Measurements from ENCODE around the gene CREB5.

The CREB5 gene

DNA sequence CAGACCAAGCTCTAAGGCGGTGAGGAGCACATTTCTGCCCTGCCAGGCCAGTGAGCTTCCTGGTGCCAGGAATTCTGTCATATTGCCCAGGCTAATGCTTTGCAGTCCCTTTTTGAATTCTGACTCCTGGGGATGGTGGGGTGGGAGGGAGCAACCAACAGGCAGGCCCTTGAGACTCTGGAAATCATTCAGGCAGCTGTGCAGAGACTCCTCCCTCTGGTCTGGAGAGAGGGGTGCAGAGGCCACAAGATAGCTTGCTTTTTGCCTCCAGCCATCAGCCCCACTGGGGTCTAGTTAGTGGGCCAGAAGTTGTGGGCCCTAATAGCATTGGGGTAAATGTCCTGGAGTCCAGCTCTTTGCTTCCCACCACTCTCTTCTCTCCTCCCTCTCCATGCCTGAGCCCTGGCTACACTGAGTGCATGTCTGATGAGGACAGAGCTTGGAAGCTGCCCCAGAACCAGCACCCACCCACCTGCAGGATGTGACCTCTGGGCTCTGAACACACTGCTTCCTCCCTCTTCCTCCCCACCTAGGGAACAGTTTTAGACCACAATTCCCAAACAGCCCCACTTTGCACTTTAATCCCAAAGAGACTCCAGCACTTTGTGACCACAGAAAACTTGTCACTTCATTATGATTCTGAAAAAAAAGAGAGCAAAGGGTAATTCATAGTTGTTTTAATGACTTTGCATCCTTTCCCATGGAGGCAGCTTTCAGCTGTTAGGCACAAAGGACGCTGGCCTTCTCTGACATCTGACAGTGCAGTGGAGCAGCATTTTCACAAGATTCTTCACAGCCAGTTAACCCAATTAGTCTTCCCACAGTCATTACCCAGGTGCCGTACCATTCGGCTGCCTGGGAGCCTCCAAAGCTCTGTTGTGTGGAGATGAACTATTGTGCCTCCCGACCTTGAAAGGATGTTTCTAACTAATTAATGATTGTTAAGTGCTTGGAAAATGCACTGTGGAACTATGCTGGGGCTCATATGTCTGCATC, 283.3 kb downstream of the CREB5 start:
- no peaks in the 10 kb centered on the region for H3K9me3 ChIP-seq (ENCODE audit: control insufficient read depth in 2 of 2, low read length in 2 of 2)
- H3K9ac ChIP-seq (ENCODE audit: low read length in 2 of 2), result no peak overlapping the region
- no peak overlapping the region for H3K27ac ChIP-seq (ENCODE audit: low read length)
- H3K27me3 ChIP-seq (ENCODE audit: control insufficient read depth in 1 of 2, insufficient read depth in 2 of 2, low read length in 2 of 2), result no peaks in the 10 kb centered on the region
- H3K36me3 ChIP-seq (ENCODE audit: control insufficient read depth in 2 of 2, insufficient read depth in 2 of 2, low read length in 2 of 2), result no peaks in the 10 kb centered on the region
- H3K4me1 ChIP-seq (ENCODE audit: control insufficient read depth, insufficient read depth, low read length), result no peaks in the 10 kb centered on the region
- H3K4me3 ChIP-seq (ENCODE audit: low read length in 2 of 2), result no peak overlapping the region

DNA sequence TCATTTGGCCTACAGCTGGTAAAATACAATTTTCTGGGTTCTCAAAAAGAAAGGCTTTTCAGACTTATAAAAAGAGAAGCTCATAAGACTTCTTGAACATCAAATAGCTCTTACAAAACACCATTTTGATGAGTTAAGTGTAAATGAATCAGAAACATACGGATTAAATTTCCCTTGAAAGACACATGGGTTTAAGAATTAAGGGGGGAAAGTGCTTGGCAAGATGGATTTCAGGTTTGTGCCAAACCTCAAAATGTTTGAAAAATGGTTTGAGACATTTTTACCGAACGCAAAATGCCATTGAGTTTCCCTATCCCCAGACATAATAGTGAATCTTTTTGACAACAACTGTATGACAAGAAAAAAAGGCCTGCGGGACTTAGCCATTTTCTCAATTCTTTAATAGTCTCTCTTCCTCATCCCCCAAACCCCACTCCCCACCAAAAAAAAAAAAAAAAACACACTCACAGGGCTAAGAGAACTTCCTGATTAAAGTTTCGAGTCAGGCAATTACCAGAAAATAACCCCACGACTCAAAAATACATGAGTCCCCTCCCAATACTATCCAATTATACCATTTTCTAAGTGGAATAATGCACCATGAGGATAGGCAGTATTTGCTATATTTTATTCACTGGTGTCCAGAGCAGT, 285.7 kb downstream of the CREB5 start:
- no peak overlapping the region for H3K4me3 ChIP-seq (ENCODE audit: low read length in 2 of 2)
- no peaks in the 10 kb centered on the region for H3K9me3 ChIP-seq (ENCODE audit: control insufficient read depth in 2 of 2, low read length in 2 of 2)
- no peak overlapping the region for H3K27ac ChIP-seq (ENCODE audit: low read length)
- H3K4me1 ChIP-seq (ENCODE audit: control insufficient read depth, insufficient read depth, low read length), result peaks cover 2% of the 10 kb centered on the region
- no peaks in the 10 kb centered on the region for H3K36me3 ChIP-seq (ENCODE audit: control insufficient read depth in 2 of 2, insufficient read depth in 2 of 2, low read length in 2 of 2)
- H3K9ac ChIP-seq (ENCODE audit: low read length in 2 of 2), result no peak overlapping the region
- no peaks in the 10 kb centered on the region for H3K27me3 ChIP-seq (ENCODE audit: control insufficient read depth in 1 of 2, insufficient read depth in 2 of 2, low read length in 2 of 2)

DNA sequence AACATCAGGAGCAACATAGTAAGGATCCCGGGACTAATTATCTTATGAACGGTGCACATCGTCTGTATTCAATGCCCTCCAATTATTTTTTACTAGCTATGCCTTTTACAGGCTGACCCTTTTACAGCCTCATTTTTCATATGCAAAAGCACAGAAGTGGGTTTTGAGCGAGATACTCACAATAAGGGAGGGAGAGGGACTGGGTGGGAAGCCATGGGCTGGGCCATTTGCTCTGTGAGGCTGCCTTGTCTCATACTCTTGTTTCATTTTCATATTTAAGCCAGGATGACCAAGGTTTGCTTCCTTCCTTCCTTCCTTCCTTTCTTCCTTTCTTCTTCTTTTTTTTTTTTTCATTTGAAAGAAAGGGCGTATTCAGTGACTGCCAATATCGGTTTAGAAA, 286.5 kb downstream of the CREB5 start:
- H3K27me3 ChIP-seq (ENCODE audit: control insufficient read depth in 1 of 2, insufficient read depth in 2 of 2, low read length in 2 of 2), result no peaks in the 10 kb centered on the region
- no peaks in the 10 kb centered on the region for H3K36me3 ChIP-seq (ENCODE audit: control insufficient read depth in 2 of 2, insufficient read depth in 2 of 2, low read length in 2 of 2)
- no peaks in the 10 kb centered on the region for H3K9me3 ChIP-seq (ENCODE audit: control insufficient read depth in 2 of 2, low read length in 2 of 2)
- peaks cover 2% of the 10 kb centered on the region for H3K4me1 ChIP-seq (ENCODE audit: control insufficient read depth, insufficient read depth, low read length)
- H3K9ac ChIP-seq (ENCODE audit: low read length in 2 of 2), result no peak overlapping the region
- H3K4me3 ChIP-seq (ENCODE audit: low read length in 2 of 2), result no peak overlapping the region
- no peak overlapping the region for H3K27ac ChIP-seq (ENCODE audit: low read length)

DNA sequence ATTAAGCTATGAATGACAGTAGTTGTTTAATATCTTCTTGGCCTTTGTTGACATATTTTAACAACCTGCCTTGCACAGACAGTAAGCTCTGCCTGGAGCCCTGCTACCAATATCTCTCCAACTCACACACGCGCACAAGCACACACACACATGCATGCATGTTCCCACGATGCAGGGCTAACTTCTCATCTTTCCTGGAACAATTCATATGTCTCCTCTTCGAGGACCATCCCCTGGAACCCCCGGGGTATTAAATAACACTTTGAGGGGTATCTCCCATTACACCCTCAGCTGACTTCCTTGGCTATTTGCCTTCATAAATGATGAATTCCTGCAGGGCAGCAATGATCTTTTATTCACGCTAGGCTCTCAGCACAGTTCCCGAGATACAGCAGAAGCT, 287.8 kb downstream of the CREB5 start:
- H3K27me3 ChIP-seq (ENCODE audit: control insufficient read depth in 1 of 2, insufficient read depth in 2 of 2, low read length in 2 of 2), result no peaks in the 10 kb centered on the region
- H3K9me3 ChIP-seq (ENCODE audit: control insufficient read depth in 2 of 2, low read length in 2 of 2), result no peaks in the 10 kb centered on the region
- H3K9ac ChIP-seq (ENCODE audit: low read length in 2 of 2), result no peak overlapping the region
- no peak overlapping the region for H3K27ac ChIP-seq (ENCODE audit: low read length)
- no peak overlapping the region for H3K4me3 ChIP-seq (ENCODE audit: low read length in 2 of 2)
- peaks cover 2% of the 10 kb centered on the region for H3K4me1 ChIP-seq (ENCODE audit: control insufficient read depth, insufficient read depth, low read length)
- no peaks in the 10 kb centered on the region for H3K36me3 ChIP-seq (ENCODE audit: control insufficient read depth in 2 of 2, insufficient read depth in 2 of 2, low read length in 2 of 2)

DNA sequence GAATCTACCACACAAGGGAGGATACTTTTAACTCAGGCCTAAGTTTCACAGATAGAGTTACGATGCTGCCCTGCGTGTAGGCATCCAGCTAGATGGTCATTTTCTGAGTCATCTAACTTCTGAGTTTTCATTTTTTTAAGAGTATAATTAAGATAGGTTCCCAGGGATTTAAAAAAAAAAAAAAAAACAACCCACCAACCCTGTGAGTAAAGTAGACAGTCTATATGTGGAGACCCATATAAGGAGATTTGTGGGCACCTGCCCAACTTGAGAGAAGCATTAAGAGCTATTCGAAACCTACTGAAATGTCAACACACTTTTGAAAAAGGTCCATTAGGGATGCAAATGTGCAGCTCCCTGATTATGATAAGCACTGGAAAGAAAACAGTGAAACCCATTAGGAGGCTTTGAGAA, 288.5 kb downstream of the CREB5 start:
- Histone ChIP-seq H3K27me3 (ENCODE audit: control insufficient read depth in 1 of 2, insufficient read depth in 2 of 2, low read length in 2 of 2) (no peaks in the 10 kb centered on the region), H3K4me1 (ENCODE audit: control insufficient read depth, insufficient read depth, low read length) (peaks cover 2% of the 10 kb centered on the region), H3K9me3 (ENCODE audit: control insufficient read depth in 2 of 2, low read length in 2 of 2) (no peaks in the 10 kb centered on the region), H3K4me3 (ENCODE audit: low read length in 2 of 2) (no peak overlapping the region), H3K9ac (ENCODE audit: low read length in 2 of 2) (no peak overlapping the region), H3K36me3 (ENCODE audit: control insufficient read depth in 2 of 2, insufficient read depth in 2 of 2, low read length in 2 of 2) (no peaks in the 10 kb centered on the region), H3K27ac (ENCODE audit: low read length) (no peak overlapping the region)

DNA sequence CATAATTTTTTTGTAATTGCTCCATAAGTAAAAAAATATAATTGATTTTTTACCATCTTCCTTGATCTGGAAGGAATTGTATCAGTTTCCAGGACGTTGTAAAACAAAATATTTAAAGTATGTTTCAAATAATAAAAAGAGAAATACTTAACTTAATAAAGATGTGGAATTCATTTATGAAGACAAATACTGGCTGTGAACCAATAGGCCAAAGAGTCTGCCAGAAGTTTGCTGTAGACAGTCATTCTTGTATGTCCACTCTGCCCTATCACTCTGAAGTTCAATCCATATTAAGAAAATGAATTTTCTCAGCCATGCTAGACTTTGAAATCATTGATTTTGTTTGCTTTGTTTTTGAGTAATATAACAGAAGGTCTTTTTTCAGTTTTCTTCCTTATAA, 289.4 kb downstream of the CREB5 start:
- Histone ChIP-seq H3K9ac (ENCODE audit: low read length in 2 of 2) (no peak overlapping the region), H3K4me1 (ENCODE audit: control insufficient read depth, insufficient read depth, low read length) (peaks cover 2% of the 10 kb centered on the region), H3K27ac (ENCODE audit: low read length) (no peak overlapping the region), H3K4me3 (ENCODE audit: low read length in 2 of 2) (no peak overlapping the region), H3K9me3 (ENCODE audit: control insufficient read depth in 2 of 2, low read length in 2 of 2) (no peaks in the 10 kb centered on the region), H3K36me3 (ENCODE audit: control insufficient read depth in 2 of 2, insufficient read depth in 2 of 2, low read length in 2 of 2) (no peaks in the 10 kb centered on the region), H3K27me3 (ENCODE audit: control insufficient read depth in 1 of 2, insufficient read depth in 2 of 2, low read length in 2 of 2) (no peaks in the 10 kb centered on the region)

DNA sequence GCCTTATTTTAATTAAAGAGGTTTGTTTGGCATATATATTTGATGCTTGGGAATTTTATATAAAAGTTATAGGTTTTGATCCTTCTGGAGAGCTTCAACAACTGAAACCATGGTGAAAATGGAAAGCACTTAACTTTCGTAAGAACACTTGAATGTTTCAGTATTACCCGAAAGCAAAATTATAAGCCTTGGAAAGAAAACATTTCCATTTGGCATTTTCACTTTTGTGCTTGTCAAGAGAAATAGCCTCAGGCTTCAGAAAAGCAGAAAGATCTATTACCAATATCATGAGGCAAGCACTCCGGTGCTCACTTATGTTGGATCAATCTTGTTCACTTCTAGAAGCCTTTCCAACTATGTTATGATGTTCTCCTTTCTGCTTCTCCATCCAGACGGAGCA, 289.9 kb downstream of the CREB5 start:
- no peak overlapping the region for H3K4me3 ChIP-seq (ENCODE audit: low read length in 2 of 2)

DNA sequence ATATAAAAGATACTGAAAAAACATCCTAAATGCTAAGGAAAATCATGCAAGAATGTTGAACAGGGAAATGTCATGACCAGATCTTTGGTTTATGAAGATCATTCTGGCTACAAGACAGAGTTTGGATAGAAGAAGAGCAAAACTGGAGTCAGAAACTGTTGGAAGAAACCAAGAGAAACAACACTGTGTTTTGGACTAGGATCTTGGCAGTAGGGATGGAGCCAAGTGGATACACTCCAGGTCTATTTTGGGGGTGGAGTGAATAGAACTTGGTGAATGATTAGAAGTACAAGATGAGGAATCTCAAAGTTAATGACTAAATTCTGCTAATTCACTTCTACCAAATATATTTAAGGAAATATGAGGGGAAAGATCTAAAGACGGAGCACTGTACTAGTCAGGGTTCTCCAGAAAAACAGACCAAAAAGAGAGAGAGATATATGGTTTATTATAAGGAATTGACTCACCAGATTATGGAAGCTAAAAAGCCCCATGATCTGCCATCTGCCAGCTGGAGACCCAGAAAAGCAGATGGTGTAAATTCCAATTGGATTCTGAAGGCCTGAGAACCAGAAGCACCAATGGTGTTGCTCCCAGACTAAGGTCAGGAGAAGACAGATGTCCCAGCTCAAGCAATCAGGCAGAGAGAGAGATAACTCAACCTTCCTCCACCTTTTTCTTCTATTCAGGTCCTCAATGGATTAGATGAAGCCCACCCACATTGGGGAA, 290.9 kb downstream of the CREB5 start:
- Histone ChIP-seq H3K9ac (ENCODE audit: low read length in 2 of 2) (no peak overlapping the region), H3K4me1 (ENCODE audit: control insufficient read depth, insufficient read depth, low read length) (peaks cover 2% of the 10 kb centered on the region), H3K27me3 (ENCODE audit: control insufficient read depth in 1 of 2, insufficient read depth in 2 of 2, low read length in 2 of 2) (no peaks in the 10 kb centered on the region), H3K27ac (ENCODE audit: low read length) (no peak overlapping the region), H3K9me3 (ENCODE audit: control insufficient read depth in 2 of 2, low read length in 2 of 2) (no peaks in the 10 kb centered on the region), H3K4me3 (ENCODE audit: low read length in 2 of 2) (no peak overlapping the region), H3K36me3 (ENCODE audit: control insufficient read depth in 2 of 2, insufficient read depth in 2 of 2, low read length in 2 of 2) (no peaks in the 10 kb centered on the region)

More for the DNA sequence above, 289.9 kb downstream of the CREB5 start:
- Histone ChIP-seq H3K9ac (ENCODE audit: low read length in 2 of 2) (no peak overlapping the region), H3K36me3 (ENCODE audit: control insufficient read depth in 2 of 2, insufficient read depth in 2 of 2, low read length in 2 of 2) (no peaks in the 10 kb centered on the region), H3K4me1 (ENCODE audit: control insufficient read depth, insufficient read depth, low read length) (peaks cover 2% of the 10 kb centered on the region), H3K9me3 (ENCODE audit: control insufficient read depth in 2 of 2, low read length in 2 of 2) (no peaks in the 10 kb centered on the region), H3K27me3 (ENCODE audit: control insufficient read depth in 1 of 2, insufficient read depth in 2 of 2, low read length in 2 of 2) (no peaks in the 10 kb centered on the region), H3K27ac (ENCODE audit: low read length) (no peak overlapping the region)

DNA sequence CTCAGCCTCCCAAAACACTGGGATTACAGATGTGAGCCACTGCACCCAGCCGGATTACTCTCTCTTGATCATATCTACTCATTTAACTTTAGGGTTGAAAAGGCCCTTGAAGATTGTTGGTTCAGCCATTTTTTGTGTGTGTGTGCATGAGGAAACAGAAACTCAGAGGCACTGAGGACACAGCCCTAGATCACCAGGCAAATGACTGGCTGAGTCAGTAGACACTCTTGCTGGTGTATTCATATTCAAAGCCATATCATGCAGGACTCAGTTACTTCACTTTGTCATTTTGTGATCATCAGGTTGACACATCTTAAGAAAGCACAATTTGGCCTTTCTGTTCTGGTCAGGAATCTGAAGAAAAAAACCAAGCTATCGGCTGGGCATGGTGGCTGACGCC, 292.4 kb downstream of the CREB5 start:
- no peak overlapping the region for H3K9ac ChIP-seq (ENCODE audit: low read length in 2 of 2)
- H3K4me3 ChIP-seq (ENCODE audit: low read length in 2 of 2), result no peak overlapping the region
- no peaks in the 10 kb centered on the region for H3K27me3 ChIP-seq (ENCODE audit: control insufficient read depth in 1 of 2, insufficient read depth in 2 of 2, low read length in 2 of 2)
- H3K9me3 ChIP-seq (ENCODE audit: control insufficient read depth in 2 of 2, low read length in 2 of 2), result no peaks in the 10 kb centered on the region
- no peak overlapping the region for H3K27ac ChIP-seq (ENCODE audit: low read length)
- peaks cover 2% of the 10 kb centered on the region for H3K4me1 ChIP-seq (ENCODE audit: control insufficient read depth, insufficient read depth, low read length)
- no peaks in the 10 kb centered on the region for H3K36me3 ChIP-seq (ENCODE audit: control insufficient read depth in 2 of 2, insufficient read depth in 2 of 2, low read length in 2 of 2)

DNA sequence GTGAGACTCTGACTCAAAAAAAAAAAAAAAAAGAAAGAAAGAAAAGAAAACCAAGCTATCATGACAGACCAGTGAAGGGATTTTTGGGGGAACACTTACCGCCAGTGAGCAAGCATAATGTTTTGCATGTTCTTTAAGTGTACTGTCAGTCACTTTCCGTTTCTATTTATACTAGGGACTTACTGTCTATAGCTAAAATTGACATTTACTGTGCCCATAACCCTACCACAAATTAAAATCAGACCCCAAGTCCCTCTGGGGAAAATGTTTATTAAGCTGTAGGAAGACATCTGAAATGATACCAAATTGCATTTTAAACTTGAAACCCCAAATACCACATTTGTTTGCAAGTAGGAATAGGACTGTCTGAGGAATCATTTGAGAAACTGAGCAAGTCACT, 293.0 kb downstream of the CREB5 start:
- H3K36me3 ChIP-seq (ENCODE audit: control insufficient read depth in 2 of 2, insufficient read depth in 2 of 2, low read length in 2 of 2), result no peaks in the 10 kb centered on the region
- H3K27me3 ChIP-seq (ENCODE audit: control insufficient read depth in 1 of 2, insufficient read depth in 2 of 2, low read length in 2 of 2), result no peaks in the 10 kb centered on the region
- no peak overlapping the region for H3K9ac ChIP-seq (ENCODE audit: low read length in 2 of 2)
- peaks cover 2% of the 10 kb centered on the region for H3K4me1 ChIP-seq (ENCODE audit: control insufficient read depth, insufficient read depth, low read length)
- no peak overlapping the region for H3K27ac ChIP-seq (ENCODE audit: low read length)
- H3K4me3 ChIP-seq (ENCODE audit: low read length in 2 of 2), result no peak overlapping the region
- H3K9me3 ChIP-seq (ENCODE audit: control insufficient read depth in 2 of 2, low read length in 2 of 2), result no peaks in the 10 kb centered on the region

Data from stomach smooth muscle (tissue), 2 donors.